Liver (tissue), 2 donors: ENCODE data around the gene SLC6A7.

ENCODE experiments used
- YY1 ChIP-seq: IDR thresholded peaks from 2 replicates; pipeline ENCODE4 v1.6.1; 2016; ENCODE audit warnings: antibody characterized with exemption, mild to moderate bottlenecking
- TF ChIP-seq, protein P1 (sequence below): fragments of 150-350 bp; IDR thresholded peaks from 2 replicates; pipeline ENCODE4 v1.5.1; 2017; ENCODE audit warnings: improper control_type of control experiment, low read depth, low read length; ENCODE audit not compliant: missing input control
- TF ChIP-seq, protein P2 (sequence below): IDR thresholded peaks from 2 replicates; pipeline ENCODE4 v1.6.1; 2016; ENCODE audit warnings: antibody characterized with exemption
- TF ChIP-seq, protein P3 (sequence below): IDR thresholded peaks from 2 replicates; pipeline ENCODE4 v1.6.1; 2016; ENCODE audit warnings: antibody characterized with exemption, mild to moderate bottlenecking
- donor health status: healthy.

DNA sequence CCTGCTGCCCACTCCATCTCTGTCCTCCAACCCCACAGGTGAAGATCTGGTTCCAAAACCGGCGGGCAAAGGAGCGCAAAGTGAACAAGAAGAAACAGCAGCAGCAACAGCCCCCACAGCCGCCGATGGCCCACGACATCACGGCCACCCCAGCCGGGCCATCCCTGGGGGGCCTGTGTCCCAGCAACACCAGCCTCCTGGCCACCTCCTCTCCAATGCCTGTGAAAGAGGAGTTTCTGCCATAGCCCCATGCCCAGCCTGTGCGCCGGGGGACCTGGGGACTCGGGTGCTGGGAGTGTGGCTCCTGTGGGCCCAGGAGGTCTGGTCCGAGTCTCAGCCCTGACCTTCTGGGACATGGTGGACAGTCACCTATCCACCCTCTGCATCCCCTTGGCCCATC is 6.4 kb upstream of the SLC6A7 start:
- TF ChIP-seq, protein P1, sequence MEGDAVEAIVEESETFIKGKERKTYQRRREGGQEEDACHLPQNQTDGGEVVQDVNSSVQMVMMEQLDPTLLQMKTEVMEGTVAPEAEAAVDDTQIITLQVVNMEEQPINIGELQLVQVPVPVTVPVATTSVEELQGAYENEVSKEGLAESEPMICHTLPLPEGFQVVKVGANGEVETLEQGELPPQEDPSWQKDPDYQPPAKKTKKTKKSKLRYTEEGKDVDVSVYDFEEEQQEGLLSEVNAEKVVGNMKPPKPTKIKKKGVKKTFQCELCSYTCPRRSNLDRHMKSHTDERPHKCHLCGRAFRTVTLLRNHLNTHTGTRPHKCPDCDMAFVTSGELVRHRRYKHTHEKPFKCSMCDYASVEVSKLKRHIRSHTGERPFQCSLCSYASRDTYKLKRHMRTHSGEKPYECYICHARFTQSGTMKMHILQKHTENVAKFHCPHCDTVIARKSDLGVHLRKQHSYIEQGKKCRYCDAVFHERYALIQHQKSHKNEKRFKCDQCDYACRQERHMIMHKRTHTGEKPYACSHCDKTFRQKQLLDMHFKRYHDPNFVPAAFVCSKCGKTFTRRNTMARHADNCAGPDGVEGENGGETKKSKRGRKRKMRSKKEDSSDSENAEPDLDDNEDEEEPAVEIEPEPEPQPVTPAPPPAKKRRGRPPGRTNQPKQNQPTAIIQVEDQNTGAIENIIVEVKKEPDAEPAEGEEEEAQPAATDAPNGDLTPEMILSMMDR, result no peak
- TF ChIP-seq, protein P2, sequence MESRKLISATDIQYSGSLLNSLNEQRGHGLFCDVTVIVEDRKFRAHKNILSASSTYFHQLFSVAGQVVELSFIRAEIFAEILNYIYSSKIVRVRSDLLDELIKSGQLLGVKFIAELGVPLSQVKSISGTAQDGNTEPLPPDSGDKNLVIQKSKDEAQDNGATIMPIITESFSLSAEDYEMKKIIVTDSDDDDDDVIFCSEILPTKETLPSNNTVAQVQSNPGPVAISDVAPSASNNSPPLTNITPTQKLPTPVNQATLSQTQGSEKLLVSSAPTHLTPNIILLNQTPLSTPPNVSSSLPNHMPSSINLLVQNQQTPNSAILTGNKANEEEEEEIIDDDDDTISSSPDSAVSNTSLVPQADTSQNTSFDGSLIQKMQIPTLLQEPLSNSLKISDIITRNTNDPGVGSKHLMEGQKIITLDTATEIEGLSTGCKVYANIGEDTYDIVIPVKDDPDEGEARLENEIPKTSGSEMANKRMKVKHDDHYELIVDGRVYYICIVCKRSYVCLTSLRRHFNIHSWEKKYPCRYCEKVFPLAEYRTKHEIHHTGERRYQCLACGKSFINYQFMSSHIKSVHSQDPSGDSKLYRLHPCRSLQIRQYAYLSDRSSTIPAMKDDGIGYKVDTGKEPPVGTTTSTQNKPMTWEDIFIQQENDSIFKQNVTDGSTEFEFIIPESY, result no peak
- TF ChIP-seq, protein P3, sequence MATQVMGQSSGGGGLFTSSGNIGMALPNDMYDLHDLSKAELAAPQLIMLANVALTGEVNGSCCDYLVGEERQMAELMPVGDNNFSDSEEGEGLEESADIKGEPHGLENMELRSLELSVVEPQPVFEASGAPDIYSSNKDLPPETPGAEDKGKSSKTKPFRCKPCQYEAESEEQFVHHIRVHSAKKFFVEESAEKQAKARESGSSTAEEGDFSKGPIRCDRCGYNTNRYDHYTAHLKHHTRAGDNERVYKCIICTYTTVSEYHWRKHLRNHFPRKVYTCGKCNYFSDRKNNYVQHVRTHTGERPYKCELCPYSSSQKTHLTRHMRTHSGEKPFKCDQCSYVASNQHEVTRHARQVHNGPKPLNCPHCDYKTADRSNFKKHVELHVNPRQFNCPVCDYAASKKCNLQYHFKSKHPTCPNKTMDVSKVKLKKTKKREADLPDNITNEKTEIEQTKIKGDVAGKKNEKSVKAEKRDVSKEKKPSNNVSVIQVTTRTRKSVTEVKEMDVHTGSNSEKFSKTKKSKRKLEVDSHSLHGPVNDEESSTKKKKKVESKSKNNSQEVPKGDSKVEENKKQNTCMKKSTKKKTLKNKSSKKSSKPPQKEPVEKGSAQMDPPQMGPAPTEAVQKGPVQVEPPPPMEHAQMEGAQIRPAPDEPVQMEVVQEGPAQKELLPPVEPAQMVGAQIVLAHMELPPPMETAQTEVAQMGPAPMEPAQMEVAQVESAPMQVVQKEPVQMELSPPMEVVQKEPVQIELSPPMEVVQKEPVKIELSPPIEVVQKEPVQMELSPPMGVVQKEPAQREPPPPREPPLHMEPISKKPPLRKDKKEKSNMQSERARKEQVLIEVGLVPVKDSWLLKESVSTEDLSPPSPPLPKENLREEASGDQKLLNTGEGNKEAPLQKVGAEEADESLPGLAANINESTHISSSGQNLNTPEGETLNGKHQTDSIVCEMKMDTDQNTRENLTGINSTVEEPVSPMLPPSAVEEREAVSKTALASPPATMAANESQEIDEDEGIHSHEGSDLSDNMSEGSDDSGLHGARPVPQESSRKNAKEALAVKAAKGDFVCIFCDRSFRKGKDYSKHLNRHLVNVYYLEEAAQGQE, result no peak
- TF ChIP-seq YY1, result no peak
